NB4 (cell line): ENCODE data around the gene C5orf46.

Experiments used
- CTCF ChIP-seq: IDR thresholded peaks from one replicate; pipeline ENCODE4 v1.5.1; 2012; ENCODE audit warnings: low read depth, low read length
- MYC ChIP-seq: IDR thresholded peaks from 2 replicates; pipeline ENCODE4 v1.6.1; 2011; ENCODE audit warnings: low read depth, low read length
- POLR2A ChIP-seq: IDR thresholded peaks from 2 replicates; pipeline ENCODE4 v1.6.1; 2011; ENCODE audit warnings: mild to moderate bottlenecking; ENCODE audit not compliant: insufficient read length; ENCODE audit errors: extremely low read depth
- TF ChIP-seq, protein P1 (sequence below): IDR thresholded peaks from 2 replicates; pipeline ENCODE4 v1.6.1; 2011; ENCODE audit warnings: low read depth, low read length

DNA sequence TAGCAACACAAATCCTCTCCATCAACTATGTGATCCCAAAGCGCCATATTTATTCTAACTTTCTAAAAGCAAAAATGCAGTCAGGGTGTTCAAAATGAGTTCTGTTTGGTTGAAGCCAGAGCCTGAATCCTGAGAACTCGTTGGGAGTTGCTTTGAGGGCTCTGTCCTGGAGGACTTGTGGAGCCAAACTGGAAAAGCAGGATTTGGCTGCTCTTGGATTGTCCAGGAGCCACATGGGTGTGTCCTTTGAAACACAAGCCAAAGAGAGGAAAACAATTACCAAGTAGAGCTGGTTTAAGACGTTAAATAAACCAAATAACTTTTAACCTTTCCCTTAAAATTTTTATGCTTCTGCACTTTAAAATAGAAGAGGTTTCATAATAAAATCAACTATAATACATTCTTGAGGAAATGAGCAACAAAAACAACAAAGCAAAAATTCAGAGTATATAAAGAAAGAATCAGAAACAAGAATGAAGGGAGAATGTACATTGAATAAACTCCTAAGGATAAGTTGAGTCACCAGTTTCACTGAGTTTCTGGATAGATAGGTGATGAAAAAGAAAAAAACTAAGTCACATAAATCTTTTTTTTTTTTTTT is 13.5 kb downstream of the C5orf46 start:
- TF ChIP-seq CTCF: no peak
- no peak for TF ChIP-seq POLR2A
- TF ChIP-seq, protein P1, sequence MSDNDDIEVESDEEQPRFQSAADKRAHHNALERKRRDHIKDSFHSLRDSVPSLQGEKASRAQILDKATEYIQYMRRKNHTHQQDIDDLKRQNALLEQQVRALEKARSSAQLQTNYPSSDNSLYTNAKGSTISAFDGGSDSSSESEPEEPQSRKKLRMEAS: no peak
- no peak for TF ChIP-seq MYC
